Neural progenitor cell (in vitro differentiated cells): ENCODE measurements around the gene ERCC1.

Source experiments
- EZH2phosphoT487 ChIP-seq: fragments of 200-600 bp; sonication (generic); IDR thresholded peaks from 2 replicates; pipeline ENCODE4 v1.6.1; 2017; ENCODE audit warnings: antibody characterized with exemption
- TF ChIP-seq, protein P1 (sequence below): fragments of 200-600 bp; sonication (generic); IDR thresholded peaks from 2 replicates; pipeline ENCODE4 v1.5.1; 2017; ENCODE audit warnings: antibody characterized with exemption, mild to moderate bottlenecking

- TF ChIP-seq, protein P1, sequence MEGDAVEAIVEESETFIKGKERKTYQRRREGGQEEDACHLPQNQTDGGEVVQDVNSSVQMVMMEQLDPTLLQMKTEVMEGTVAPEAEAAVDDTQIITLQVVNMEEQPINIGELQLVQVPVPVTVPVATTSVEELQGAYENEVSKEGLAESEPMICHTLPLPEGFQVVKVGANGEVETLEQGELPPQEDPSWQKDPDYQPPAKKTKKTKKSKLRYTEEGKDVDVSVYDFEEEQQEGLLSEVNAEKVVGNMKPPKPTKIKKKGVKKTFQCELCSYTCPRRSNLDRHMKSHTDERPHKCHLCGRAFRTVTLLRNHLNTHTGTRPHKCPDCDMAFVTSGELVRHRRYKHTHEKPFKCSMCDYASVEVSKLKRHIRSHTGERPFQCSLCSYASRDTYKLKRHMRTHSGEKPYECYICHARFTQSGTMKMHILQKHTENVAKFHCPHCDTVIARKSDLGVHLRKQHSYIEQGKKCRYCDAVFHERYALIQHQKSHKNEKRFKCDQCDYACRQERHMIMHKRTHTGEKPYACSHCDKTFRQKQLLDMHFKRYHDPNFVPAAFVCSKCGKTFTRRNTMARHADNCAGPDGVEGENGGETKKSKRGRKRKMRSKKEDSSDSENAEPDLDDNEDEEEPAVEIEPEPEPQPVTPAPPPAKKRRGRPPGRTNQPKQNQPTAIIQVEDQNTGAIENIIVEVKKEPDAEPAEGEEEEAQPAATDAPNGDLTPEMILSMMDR: no peak
- no peak for TF ChIP-seq EZH2phosphoT487
Observed at GRCh38 chr19:45408830-45409556, 14.7 kb downstream of the ERCC1 start.
